ENCODE data around the gene FMNL1.

- TF ChIP-seq CTCF (IDR thresholded peaks at IDR 0.05) (peak in 6 of 7 experiments; percentile 45 to 97 (median 80)), POLR2AphosphoS5 (IDR thresholded peaks at IDR 0.05) (peak; percentile 63 to 94 (median 83)), POLR2A (IDR thresholded peaks at IDR 0.05) (no peak), EP300 (IDR thresholded peaks at IDR 0.05) (no peak)
Measured at GRCh38 chr17:45277216-45277849, 55.6 kb downstream of the FMNL1 start.

Data from stomach (tissue), 4 donors.